ENCODE results near the gene IL17RB.

Gene IL17RB

GRCh38 chr3:53812434-53812833, 33.9 kb upstream of the IL17RB start:
- no peak for DNase-seq

GRCh38 chr3:53813229-53813628, 33.1 kb upstream of the IL17RB start:
- no peak for DNase-seq

GRCh38 chr3:53813876-53814275, 32.5 kb upstream of the IL17RB start:
- no peak for DNase-seq

GRCh38 chr3:53815067-53815466, 31.3 kb upstream of the IL17RB start:
- DNase-seq = no peak

GRCh38 chr3:53815651-53816050, 30.7 kb upstream of the IL17RB start:
- no peak for DNase-seq

GRCh38 chr3:53816425-53816824, 29.9 kb upstream of the IL17RB start:
- DNase-seq = no peak

GRCh38 chr3:53817211-53817610, 29.2 kb upstream of the IL17RB start:
- no peak for DNase-seq

- DNase-seq = no peak
These were observed 28.6 kb upstream of the IL17RB start for GRCh38 chr3:53817809-53818208.

- DNase-seq = no peak
These were observed 27.9 kb upstream of the IL17RB start for GRCh38 chr3:53818221-53819162.

GRCh38 chr3:53819163-53819868, 27.1 kb upstream of the IL17RB start:
- DNase-seq = no peak

GRCh38 chr3:53820084-53820483, 26.3 kb upstream of the IL17RB start:
- DNase-seq = no peak

GRCh38 chr3:53820756-53821580, 25.4 kb upstream of the IL17RB start:
- DNase-seq = no peak

- DNase-seq = no peak
These were observed 24.7 kb upstream of the IL17RB start for GRCh38 chr3:53821631-53822121.

GRCh38 chr3:53822331-53822741, 24.0 kb upstream of the IL17RB start:
- DNase-seq = no peak

GRCh38 chr3:53823026-53823955, 23.1 kb upstream of the IL17RB start:
- no peak for DNase-seq

- no peak for DNase-seq
These were observed 22.3 kb upstream of the IL17RB start for GRCh38 chr3:53823956-53824657.

- no peak for DNase-seq
These were observed 21.6 kb upstream of the IL17RB start for GRCh38 chr3:53824795-53825194.

- no peak for DNase-seq
These were observed 20.3 kb upstream of the IL17RB start for GRCh38 chr3:53826048-53826447.

- DNase-seq = no peak
These were observed 17.8 kb upstream of the IL17RB start for GRCh38 chr3:53828581-53828980.

- DNase-seq = no peak
These were observed 16.8 kb upstream of the IL17RB start for GRCh38 chr3:53829605-53830004.

- no peak for DNase-seq
These were observed 15.4 kb upstream of the IL17RB start for GRCh38 chr3:53830944-53831343.

All from activated T-cell treated with anti-CD3 and anti-CD28 coated beads for 4 hours (primary cell).